ENCODE measurements around the gene WDR82.

WDR82 gene

DNA sequence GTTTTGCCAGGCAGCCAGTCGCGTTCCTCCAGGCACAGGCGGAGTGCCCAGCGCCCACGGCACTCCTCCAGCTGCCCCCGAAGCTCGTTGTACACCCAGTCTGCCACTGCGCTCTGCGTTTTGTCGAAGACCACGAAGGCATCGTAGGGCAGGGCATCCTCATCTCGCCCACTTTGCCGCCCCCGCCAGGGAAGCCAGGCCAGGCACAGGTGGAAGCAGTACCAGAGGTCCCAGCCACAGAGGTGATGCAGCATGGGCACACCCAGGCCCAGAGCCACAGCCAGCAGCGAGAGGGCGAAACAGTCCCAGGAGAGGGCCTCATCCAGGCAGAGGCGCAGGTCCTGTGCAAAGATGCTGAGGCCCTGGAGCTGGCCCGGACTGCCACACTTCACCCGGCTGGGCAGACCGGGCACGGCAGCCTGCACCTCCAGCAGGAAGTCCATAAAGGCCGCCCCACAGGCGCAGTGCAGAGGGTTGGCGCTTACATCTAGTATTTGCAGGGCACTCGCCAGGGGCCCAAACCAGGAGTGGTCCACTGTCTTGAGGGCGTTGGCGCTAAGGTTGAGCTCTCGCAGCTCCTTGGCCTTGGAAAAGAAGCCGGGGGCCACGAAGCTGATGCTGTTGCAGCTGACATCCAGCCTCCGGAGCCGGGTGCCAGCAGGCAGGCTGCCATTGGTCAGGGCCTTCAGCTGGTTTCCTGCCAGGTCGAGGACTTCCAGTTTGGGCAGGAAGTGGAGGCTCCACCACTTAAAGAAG is 56.7 kb downstream of the WDR82 start:
- peak; percentile 75 for DNase-seq

DNA sequence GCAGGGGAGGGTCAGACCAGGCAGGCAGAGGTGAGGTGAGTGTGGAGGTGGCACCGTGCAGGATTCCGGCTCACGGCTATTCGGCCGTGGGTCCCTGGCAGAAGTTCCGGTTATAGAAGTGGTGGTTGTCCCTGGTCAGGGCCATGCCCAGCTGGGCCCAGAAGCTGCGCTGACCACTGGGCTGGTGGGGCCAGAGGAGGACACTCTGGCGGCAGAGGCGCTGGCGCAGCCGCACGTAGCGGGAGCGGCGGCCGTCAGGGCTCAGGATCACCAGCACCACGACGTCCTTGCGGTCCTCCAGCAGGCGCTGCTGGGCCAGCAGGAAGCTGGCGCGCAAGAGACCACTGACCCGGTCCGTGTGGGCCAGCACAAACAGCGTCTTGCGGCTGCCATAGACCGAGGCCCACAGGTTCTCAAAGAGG is 57.3 kb downstream of the WDR82 start:
- DNase-seq, result no peak

DNA sequence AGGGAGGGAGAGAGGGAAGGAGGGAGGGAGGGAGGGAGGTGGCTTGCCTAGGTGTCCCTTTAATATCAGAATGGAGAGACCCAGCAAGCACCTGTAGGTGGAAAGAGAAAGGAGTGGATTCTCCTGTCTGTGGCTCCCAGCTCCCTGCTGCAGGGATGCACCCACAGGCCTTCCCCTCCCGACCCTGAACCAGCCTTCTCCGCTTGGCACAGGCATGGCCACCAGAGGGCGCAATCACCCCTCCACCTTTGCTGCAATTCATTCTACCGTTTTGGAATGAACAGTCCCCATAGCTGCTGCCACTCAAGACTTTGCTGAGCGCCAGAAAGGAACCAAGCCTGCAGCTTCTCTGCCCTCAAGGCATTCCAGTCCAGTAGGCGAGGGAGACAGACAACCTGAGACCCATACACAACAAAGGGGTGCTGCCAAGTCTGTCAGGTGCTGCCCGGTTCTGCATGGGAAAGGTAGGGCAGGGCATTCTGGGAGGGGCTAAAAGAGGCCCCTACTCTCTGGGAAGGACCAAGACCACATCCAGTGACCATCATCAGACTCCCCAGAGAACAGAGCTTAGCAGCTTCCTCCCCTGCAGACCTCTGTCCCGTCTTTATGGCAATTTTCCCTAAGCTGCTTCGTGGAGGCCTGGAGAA is 57.9 kb downstream of the WDR82 start:
- peak; percentile 87 for DNase-seq

DNA sequence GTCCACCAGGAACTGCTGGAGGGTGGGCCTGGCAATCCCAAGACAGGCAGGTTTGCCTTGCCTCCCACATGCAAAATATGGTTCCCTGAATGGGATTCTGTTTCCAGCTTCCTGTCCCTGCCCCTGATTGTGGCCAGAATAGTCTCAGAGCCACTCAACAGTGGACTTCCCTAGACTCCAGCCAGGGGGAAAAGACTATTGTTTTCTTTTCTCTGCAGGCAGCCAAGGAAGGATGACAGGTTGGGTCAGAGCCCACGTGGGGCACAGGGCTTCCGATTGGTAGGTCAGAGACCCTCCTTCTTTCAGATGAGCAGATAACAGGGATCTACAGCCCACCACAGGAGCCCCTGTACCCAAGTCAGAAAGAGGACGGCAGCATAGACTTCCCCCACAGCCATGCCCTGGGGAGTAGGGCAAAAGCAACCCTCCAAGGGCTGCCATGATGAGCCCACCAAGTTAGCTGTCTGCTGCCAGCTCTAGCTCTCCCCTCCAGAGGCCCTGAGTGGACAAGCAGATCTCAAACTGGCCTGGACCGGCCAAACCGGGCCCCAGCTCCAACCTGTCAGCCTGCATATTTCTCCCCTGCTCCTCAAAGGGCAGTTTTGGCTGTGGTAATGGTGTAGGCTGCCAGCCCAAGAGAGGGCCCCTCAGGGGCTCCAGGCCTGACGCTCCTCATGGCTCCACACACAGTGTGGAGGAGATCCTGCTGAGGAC is 59.4 kb downstream of the WDR82 start:
- DNase-seq, result no peak

DNA sequence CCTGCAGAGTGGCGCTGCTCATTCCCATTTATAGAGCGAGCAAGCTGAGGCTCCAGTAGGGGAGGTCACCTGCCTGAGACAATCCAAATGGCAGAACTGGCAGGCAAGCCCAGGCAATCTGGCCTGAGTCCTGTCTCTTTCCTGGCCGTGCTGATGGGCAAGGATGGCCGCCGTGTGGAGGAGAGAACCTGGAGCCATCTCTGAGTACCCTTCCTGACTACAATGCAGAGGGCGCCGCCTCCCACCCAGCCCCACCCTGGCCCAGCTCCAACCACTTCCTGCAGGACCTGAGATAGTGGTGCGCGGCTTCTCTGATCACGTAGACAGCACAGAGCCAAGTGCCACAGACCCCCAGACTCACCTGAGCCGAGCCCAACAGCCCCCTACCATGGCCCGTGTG is 60.0 kb downstream of the WDR82 start:
- DNase-seq, result peak; percentile 37

DNA sequence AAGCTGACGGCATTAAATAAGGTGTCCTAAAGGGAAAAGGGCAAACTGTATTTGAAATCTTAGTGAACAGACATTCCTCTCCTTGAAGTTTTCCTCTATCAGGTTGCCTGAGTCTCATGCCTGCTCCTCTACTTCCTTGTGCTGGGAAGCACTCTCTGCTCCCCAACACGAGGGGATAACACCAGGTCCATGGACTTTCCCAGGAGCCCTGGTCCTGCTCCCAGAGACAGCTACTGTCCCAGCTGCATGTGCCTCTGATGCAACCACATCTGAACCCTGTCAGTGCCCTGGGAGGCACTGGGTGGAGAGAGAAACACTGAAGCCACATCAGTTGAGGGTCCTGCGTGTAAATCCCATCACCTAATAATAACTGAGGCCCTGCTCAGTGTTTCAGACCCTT is 60.4 kb downstream of the WDR82 start:
- DNase-seq, result no peak

DNA sequence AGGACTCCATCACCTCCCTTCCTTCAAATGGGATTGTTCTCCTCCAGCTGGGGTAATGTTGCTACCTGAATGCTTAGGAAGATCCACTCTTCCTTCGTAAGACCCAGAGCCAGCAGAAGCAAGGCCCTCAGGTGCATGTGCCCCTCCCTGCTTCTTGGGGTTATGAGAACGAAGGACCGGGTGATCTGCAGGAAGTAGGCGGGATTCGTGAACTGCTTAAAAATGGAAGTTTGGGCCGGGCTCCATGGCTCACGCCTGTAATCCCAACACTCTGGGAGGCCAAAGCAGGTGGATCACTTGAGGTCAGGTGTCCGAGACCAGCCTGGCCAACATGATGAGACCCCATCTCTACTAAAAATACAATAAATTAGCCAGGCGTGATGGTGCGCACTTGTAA is 61.0 kb downstream of the WDR82 start:
- peak; percentile 29 for DNase-seq

DNA sequence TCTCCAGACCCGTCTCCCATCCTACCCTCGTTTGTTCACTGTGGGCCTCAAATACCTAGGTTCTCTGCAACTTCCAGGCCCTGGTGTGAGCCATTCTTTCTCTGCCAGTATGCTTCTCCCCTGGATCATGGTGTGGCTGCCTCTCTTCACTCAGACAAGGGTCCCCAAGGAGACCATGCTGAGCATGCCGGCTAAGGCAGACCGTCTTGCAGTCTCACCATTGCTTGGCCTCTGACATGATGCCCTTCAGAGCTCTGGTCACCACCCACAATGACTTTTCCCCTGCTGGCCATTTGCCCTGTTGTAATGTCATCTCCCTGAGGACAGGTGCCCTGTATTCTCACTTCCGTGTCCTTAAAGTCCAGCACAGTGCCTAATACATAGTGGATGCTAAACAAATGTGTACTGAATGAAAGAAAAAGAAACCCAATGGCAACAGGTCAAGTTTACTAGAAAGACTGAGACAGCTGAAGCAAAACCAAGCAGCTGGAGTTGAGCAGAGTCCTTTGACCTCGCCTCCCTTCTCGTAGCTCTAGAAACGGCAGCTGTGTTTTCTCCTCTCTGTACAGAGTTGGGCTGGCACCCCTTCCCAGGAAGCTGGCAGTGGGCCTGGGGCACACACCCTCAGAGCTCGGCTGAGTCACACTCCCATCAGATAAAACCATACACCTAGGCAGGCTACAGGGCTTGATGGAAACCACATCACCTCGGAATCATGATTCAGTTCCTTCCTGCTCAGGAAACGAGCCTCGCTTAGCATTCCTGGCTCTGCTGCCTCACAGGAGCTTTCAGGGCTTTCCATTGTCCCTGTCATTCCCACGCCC is 61.7 kb downstream of the WDR82 start:
- peak; percentile 59 for DNase-seq

DNA sequence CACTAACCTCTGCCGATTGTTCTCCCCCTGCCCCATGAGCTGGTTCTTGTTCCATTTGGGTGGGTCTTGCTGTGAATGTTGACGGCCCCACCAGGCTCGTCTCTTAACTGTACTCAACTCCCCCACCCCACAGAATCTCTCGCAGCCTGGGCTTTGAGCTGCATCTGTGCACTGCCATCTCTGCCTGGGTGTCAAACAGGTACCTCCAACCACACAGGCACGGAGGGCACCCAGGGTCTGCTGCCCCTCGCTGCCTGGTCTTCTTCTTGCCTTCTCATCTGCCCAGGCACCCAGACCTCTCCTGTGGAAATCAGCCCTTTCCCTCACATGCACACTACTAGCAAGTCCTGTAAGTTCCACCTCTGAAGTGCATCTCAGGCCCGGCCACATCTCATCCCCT is 63.1 kb downstream of the WDR82 start:
- DNase-seq, result no peak

DNA sequence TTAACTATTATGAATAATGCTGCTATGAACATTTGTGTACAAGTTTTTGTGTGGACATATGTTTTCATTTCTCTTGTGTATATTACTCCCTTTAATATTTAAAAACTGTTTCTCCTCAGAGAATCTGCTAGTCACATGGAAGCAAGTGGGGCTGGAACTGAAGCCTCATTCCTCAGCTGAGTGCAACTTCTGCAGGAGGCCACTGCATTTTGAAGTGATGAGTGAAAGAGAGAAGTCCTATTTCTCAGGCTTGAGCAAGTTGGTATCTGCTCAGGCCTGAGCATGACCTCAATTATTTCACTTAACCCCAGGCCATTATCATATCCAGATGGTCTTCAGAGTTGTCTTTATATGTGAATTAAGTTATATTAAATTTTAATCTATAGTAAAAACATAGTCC is 64.5 kb downstream of the WDR82 start:
- no peak for DNase-seq

DNA sequence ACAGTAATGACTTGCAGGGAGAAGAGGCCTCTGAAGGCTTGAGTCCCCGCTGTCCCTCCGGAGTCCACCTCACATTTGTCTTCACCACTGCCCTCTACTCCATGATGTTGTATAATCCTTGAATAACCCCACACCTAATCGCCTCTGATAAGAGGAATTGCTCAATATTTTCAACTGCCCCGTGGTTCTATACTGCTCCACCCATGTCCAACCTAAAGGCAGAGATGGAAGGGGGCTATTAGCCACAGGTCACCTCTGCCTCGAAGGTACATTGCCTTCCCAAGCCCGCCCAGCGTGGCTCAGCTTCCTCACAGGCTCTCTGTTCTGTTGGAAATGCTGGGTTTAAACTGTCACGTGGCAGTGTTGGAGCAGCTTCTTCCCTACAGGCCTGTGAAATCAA is 65.4 kb downstream of the WDR82 start:
- DNase-seq, result no peak

DNA sequence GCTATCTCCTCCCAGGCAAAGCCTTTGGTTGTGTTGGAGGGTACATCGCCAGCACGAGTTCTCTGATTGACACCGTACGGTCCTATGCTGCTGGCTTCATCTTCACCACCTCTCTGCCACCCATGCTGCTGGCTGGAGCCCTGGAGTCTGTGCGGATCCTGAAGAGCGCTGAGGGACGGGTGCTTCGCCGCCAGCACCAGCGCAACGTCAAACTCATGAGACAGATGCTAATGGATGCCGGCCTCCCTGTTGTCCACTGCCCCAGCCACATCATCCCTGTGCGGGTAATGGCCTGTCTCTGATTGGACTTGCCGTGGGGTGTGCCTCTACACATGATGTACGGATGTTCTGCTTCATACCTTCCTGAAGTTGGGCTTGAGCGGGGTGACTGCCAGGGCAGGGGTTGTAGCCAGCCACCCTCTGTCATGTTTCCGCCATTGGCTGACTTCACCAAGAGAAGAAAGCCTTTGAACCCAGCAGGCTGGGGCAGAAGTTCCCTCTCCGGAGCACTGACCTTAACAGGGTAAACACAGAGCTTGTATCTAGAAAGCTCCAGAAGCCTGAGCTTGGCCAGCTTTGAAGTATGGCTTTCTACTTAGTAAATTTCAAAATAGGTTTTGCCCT is 67.1 kb downstream of the WDR82 start:
- DNase-seq, result no peak

DNA sequence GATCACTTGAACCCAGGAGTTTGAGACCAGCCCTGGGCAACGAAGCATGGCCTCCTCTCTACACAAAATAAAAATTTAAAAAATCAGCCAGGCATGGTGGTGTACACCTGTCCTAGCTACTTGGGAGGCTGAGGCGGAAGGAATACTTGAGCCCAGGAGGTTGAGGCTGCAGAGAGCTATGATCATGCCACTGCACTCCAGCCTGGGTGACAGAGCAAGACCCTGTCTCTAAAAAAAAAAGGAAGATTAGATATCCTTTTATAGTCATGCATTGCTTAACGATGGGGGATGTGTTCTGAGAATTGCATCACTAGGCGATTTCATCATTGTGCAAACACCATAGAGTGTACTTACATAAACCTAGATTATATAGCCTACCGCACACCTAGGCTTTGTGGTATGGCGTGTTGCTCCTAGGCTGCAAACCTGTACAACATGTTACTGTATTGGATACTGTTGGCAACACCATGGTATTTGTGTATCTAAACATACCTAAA is 67.9 kb downstream of the WDR82 start:
- no peak for DNase-seq

DNA sequence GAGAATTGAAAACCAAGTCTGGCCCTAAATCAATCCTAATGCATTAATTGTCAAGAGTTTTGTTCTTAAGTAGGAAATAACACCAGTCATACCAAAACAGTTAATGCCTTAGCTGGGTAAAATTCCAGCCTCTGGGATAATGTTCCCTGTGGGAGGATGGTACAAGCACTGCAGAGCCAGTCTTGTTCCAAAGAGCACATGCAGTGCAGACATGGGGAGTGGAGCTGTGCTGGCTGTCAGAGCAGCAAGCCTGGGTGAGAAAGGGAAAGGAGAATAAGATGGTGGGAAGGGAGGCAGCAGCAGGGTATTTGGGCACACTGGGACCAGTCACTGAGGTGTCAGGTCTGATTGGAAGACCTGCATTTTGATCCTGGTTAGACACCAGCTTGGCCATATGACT is 68.4 kb downstream of the WDR82 start:
- no peak for DNase-seq

DNA sequence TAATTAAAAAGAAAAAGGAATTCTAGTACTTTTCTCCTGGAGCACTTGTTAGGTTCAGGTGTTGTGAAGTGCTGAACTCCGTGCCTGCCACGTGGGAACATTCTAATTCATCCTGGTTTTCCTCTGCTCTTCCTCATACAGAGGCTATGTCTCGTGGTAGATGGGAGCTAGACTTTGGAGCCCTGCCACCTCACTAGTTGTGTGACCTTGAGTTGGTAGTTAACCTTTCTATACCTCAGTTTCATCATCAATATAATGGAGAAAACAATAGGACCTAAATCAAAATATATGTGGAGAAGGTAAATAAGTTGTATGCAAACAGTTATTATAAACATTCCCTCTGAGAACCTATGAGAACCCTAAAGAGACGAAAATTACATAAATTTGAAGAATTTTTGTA is 69.9 kb downstream of the WDR82 start:
- DNase-seq, result no peak

DNA sequence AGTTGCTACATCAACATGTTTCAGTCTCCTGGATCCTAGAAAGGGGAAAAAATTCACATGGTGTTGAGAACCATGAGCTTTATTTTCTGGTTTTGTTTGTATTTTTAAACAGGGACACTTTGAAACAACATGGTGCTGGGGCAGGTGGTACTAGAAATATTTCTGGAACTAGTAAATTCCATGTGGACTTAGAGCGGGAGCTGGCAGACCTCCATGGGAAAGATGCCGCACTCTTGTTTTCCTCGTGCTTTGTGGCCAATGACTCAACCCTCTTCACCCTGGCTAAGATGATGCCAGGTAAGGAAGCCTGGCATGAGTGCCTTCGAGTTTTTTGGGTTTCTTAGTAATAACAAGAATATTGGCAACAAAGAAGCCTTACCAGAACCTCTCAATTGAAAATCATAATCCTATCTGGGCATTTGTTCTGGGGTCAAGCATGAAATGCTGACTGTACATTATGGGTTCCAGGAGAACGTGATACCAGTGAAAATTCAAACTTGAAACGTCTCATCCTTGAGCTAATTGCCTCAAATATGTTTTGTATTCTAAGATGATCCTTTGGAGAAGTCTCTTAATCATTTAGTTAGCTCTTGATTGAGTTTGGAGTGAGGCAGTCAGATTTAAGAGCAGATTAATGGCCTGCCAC is 72.6 kb downstream of the WDR82 start:
- no peak for DNase-seq

Measured in CD4-positive, alpha-beta T cell treated with Interleukin-10 for 1 hour (primary cell).